CD4-positive, alpha-beta T cell treated with Interferon gamma for 1 hour (primary cell): ENCODE measurements around the gene PVALEF.

ENCODE experiments used
- DNase-seq: peaks from one replicate; pipeline ENCODE4 v3.0.0-alpha.2; 2020

The PVALEF gene

DNA sequence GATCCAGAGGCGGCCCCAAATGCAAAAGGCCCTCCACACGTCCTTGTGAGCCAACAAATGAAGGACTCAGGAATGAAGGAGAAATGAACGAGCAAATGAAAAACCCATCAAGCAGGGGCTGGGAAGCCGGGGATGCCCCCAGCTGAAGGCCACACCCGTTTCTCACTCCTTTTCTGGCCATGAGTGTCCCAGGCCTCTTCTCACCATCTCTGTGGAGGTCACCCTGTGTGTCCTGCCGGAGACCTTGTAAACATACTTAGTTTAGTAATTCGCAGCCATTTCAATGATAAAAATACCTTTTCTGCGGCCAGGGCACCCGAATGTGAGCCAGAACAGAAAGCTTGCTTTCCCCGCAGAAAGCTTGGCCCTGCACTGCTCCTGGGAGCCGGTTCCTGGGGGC lies 21.8 kb downstream of the PVALEF start:
- DNase-seq = no peak

- no peak for DNase-seq
These were observed 22.5 kb downstream of the PVALEF start for GRCh38 chr17:81187586-81188490.

DNA sequence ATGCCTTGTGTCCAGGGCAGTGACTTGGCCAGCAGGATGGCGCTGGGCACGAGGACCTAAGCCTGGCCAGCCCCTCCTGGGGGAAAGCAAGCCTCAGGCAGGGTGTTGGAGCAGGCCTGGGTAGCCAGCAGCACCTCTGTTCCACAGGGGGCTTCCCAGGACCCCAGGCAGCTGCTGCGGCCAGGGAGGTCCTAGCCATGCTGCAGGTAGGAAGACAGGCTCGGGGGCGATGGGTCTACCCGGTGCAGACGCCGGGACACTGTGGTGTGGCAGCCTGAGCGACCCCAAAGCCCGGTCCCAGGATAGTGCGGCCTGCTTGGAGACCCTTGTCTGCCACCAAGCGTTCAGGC lies 23.2 kb downstream of the PVALEF start:
- DNase-seq = no peak

DNA sequence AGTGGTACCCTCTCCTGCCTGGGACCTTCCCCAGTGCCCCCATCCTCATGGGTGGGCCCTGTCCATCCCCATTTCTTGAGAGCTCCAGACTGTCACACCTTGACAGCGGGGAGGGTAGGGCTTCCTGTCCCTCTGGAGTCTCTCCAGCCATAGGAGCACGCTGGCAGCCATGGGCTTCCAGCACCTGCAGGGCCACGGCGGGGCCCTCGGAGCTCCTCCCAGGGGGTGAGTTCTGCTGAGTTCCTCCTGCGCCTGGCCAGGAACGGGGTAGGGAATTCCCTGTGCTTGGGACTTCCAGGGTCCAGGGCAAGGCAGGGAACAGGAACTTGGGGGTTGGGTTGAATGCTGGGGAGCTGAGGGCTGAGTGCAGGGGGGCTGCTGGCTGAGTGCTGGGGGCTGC lies 23.7 kb downstream of the PVALEF start:
- no peak for DNase-seq

DNA sequence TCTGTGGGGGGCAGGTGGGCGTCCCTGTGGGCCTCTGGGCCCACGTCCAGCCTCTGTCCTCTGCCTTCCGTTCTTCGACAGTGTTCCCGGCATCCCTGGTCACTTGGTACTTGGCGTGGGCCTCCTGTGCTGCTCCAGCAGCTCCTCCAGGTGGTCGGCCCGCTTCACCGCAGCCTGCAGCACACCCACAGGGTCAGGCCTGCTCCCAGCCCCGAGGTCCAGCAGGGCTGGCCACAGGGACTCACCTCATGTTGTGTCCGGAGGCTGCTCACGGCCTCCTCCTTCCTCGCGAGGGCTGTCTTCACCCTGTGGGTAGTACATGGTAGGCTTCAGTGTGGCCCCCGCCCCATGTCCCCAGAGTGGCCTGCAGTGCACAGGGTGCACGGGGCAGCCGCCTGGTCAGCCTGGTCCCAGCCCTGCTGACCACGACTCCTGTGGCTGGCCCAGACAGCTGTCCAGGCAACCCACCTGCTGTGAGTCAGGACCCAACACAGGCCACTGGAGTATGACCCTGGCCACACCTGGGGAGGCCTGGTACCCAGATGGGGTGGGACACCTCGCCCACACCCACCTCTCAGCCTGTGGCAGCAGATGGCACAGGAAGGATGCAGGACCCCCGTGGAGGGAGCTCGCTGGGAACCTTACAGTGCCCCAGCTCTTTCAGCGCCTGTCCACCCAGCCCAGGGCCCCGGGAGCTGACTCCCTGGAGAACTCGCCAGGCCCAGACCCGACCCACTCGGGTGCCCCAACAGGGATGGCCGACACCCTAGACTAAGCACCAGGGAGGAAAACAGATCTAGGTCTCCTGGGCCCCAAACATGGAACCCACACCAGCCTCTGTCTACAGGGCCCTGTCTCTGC lies 24.6 kb downstream of the PVALEF start:
- no peak for DNase-seq

GRCh38 chr17:81190591-81190990 lies 25.3 kb downstream of the PVALEF start:
- DNase-seq = no peak

GRCh38 chr17:81191116-81191515 lies 25.8 kb downstream of the PVALEF start:
- DNase-seq = no peak

DNA sequence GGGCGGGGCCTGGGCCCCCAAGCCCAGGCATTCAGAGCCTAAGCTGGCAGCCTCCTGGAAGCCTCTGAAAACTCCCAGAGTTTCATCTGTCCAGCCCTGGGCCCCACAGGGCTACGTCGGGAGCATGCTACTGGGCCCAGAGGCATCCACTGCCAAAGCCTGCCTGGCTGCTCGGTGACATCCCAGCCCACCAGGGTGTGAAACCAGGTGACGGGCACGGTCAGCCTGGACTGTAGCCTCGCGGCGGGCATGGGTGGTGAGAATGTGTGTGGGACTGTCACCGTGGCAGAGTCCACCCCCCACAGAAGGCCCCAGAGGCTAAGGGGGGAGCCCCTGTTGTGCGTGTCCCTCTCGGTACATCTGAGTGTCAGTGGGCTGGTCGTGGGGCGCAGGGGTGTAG lies 26.3 kb downstream of the PVALEF start:
- no peak for DNase-seq

DNA sequence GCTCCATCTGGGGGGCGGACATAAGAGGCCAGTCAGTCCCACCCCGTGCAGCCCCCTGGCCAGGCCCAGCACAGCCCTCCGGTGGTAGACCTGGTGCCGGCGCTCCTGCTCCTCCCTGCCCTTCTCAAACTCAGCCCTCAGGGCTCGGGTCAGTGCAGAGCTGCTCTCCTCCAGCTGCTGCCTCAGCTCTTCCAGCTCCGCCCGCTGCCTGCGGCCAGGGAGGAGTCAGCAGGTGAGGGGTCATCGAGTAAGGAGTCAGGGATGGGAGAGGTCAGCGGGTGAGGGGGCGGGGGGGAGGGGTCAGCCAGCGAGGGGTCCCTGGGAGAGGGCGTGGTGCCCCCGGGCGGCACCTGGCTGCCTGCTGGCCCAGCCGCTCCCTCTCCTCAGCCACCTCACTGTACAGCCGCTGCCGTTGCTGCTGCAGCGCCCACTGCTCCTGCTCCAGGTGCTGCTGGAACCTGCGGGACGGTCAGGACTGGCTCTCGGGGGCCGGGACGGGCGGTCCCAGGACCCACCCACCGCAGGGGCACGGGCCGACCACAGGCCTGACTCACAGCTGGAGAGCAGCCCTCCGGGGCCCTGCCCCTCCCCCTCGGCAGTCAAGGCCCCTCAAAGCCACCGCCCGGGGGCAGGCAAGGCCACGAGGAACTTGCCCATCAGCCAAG lies 27.2 kb downstream of the PVALEF start:
- DNase-seq = no peak

- no peak for DNase-seq
These were observed 27.7 kb downstream of the PVALEF start for GRCh38 chr17:81193051-81193410.

DNA sequence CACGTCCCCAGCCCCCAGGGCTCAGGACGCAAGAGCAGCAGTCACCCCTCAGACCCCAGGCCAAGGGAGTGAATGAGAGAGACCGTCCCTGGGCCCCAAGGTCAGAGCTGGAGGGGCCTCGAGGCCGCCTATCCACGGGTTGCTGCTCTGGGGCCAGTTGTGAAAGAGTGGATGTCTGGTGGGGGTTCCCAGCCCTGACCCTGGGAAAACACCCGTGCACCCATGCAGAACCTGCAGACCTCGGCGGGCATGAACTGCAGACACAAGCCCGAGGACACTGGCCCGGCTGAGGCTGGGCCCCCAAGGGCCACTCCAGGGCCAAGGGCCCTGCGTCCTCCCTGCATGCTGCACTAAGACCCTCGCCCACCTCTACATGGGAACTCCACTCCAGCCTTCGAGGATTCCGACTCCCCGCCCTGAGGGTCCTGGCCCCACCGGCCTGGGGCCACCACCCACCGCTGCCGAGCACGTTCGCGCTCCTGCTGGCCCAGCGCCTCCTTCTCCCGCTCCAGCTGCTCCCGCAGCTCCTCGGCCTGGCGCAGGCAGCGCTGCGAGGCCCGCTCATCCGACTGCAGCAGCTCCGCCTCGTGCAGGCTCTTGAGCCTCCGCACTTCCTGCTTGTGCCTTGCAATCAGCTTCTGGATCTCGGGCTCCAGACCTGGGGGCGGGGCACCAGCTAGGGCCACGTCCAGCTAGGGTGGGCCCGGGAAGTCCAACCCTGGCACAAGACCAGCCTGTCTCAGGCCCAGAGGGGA lies 28.3 kb downstream of the PVALEF start:
- DNase-seq = no peak

DNA sequence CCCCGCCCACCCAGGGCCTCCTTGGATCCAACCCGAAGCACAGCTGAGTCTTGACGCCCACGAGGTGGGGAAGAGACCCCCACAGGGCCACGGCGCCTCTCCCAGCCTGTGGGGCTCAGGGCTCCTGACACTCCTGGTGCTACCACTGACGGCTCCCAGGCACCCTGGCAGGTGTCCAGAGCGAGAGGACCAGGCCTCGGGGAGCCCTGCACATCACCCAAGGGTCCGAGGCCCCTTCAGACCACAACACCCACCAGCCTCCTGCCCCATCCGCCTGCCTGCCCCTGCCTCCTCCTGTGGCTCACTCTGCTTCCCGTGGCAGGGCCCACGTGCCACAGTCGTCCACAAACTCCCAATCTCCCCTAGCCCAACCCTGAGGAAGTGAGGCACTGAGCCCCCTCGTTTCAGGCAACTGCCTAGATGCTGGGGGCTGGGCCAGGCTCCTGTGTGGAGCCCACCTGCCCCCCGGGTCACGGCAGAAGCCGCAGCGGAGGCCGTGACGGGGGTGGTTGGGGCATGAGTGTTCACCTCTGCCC lies 29.0 kb downstream of the PVALEF start:
- DNase-seq = no peak

DNA sequence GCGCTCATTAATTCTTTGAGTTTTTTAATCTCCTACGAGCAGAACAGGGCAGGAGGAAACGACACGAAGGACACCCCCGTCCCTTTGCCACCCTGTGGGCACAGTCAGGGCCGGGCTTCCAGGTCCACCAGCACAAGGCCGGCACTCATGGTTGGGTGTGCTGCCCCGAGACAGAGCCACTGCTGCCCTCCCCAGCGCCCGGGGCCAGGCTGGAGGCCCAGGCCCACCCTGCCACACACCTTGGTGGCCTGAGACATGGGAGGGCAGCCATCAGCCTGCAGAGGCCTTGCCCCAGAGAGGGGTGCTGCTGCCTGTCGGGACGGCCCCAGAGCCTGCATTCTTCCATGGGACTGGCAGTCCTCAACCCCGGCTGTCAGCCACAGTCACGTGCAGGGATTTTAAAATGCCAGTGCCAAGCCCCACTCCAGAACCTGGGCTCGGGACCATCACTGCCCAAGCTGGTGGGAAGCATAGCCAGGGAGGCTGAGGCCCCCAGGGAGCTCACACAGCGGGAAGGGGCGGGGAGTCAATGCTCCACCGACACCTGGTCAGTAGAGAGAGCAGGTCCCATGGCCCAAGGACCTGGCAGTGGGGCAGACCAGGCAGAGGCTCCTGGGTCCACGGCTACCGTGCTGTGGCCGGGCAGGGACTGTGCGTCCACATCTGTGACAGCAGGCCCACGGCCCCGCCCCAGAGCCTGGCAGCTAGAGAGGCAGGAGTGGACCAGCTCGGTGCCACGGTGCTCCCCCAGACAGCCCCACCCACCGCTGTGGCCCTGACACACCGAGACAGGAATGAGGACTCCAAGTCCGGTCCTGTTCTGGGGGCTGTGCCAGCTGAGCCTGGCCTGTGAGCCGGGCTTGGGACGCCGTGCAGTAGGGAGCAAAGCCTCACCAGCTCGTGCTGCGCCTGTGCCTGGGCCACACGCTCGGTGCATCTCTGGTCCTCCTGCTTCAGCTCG lies 29.9 kb downstream of the PVALEF start:
- DNase-seq = no peak

GRCh38 chr17:81195941-81196495 lies 30.7 kb downstream of the PVALEF start:
- DNase-seq = no peak

- no peak for DNase-seq
These were observed 31.4 kb downstream of the PVALEF start for GRCh38 chr17:81196505-81197408.

DNA sequence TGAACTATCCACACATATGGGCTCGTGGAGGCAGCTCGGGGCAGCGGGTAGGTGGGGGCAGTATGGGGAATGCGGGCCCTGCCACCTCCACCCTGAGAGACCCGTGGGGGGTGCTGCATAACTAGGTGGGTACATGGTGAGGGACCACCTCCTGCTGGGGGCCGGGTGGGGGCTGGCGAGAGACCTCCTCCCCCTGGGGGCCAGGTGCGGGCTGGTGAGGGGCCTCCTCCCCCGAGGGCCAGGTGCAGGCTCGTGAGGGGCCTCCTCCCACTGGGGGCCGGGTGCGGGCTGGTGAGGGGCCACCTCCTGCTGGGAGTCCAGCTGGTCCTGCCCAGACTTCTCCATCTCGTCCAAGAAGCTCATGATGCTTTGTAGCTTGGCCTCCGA lies 32.1 kb downstream of the PVALEF start:
- DNase-seq = no peak

GRCh38 chr17:81197831-81198490 lies 32.7 kb downstream of the PVALEF start:
- no peak for DNase-seq

- no peak for DNase-seq
These were observed 33.6 kb downstream of the PVALEF start for GRCh38 chr17:81198826-81199481.

DNA sequence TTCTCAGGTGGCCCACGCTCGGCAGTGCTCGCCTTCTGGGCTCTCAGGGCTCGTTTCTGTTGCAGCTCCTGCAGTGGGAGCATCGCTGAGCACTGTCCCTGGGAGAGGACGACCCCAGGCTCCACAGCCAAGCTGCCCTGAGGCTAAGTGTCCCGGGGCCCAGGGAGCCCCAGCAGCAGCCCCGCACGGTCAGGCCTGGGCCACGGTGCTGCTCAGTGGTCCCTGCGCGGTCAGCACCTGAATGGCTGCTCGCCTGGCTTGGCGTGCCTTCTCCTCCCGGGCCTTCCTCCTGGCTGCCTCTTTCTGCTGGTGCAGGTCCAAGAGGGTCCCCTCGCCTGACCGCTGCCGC lies 34.1 kb downstream of the PVALEF start:
- no peak for DNase-seq
